Gastrocnemius medialis (tissue), 4 donors: ENCODE data around the gene ZNF804A. TPM values are rescaled to one million over a fixed set of nuclear protein-coding genes. Genes with fewer than 3 reads are reported as not detected.
"Not testable (repeated sequence)": the region's sequence is repeated elsewhere in the genome, so short reads cannot be mapped to it uniquely, and the experiment has no call there.

Experiments used
- ATAC-seq, 2 donors: fragments of 150-250 bp; one replicate each; pipeline ENCODE4 v1.9.1; 2016
- DNase-seq, 2 donors: peaks; one replicate each; pipeline ENCODE4 v3.0.0-alpha.2; 2019
- H3K27ac ChIP-seq, 4 donors: fragments of 200-600 bp; sonication (generic); 1 replicate in 1 of 4; 2 replicates in 3 of 4; pipeline ENCODE4 v1.5.1; 2016 to 2018; ENCODE audit warnings: mild to moderate bottlenecking in 2 of 4, moderate library complexity in 1 of 4
- H3K27me3 ChIP-seq, 3 donors: fragments of 200-600 bp; sonication (generic) in 2 of 3; 1 replicate in 1 of 3; 2 replicates in 2 of 3; pipeline versions ENCODE4 v1.5.1 to v1.6.0; 2016 to 2019; ENCODE audit warnings: mild to moderate bottlenecking in 1 of 3, moderate library complexity in 1 of 3
- H3K36me3 ChIP-seq, 2 donors: fragments of 200-600 bp; sonication (generic) in 1 of 2; one replicate each; pipeline ENCODE4 v1.5.1; 2017 to 2018
- H3K4me1 ChIP-seq, 2 donors: fragments of 200-600 bp; sonication (generic) in 1 of 2; one replicate each; pipeline ENCODE4 v1.5.1; 2016 to 2017; ENCODE audit warnings: mild to moderate bottlenecking in 2 of 2
- H3K4me3 ChIP-seq, 4 donors: fragments of 200-600 bp; sonication (generic) in 3 of 4; 1 replicate in 1 of 4; 2 replicates in 3 of 4; pipeline ENCODE4 v1.5.1; 2016 to 2019; ENCODE audit warnings: mild to moderate bottlenecking in 2 of 4
- H3K9me3 ChIP-seq, 3 donors: fragments of 200-600 bp; sonication (generic) in 2 of 3; 1 replicate in 1 of 3; 2 replicates in 2 of 3; pipeline ENCODE4 v1.5.1; 2016 to 2019
- POLR2A ChIP-seq, 2 donors: fragments of 450-650 bp; IDR thresholded peaks; one replicate each; pipeline ENCODE4 v1.6.1; 2017; ENCODE audit warnings: antibody characterized with exemption in 2 of 2, mild to moderate bottlenecking in 2 of 2, moderate library complexity in 2 of 2
- in situ Hi-C, 4 donors: fragments of 200-750 bp; cut with MboI; loops; one replicate each; pipeline versions ENCODE4 v1.15.0 to v1.8.0; 2017; ENCODE audit warnings: low sequenced_read_pairs in 4 of 4
- intact Hi-C: fragments of 100-400 bp; cut with DNase I; formaldehyde crosslinking; loops from one replicate; pipeline ENCODE4 v1.15.1; 2023; ENCODE audit warnings: low total_unique reads
- total RNA-seq, 4 donors: library from RNA; depleted of rRNA; stranded (reverse); fragments of >200 nt; gene quantifications; one replicate each; pipeline versions ENCODE4 v1.1.0 to v1.2.3, GENCODE V29; 2016
- TF ChIP-seq, protein P1 (sequence below), 5 experiments: fragments of 450-650 bp in 3 of 5; fragments of 200-600 bp in 2 of 5; sonication (generic) in 2 of 5; IDR thresholded peaks in 4 of 5; conservative IDR thresholded peaks in 1 of 5; 1 replicate in 4 of 5; 2 replicates in 1 of 5; pipeline ENCODE4 v1.5.1; 2016 to 2019; ENCODE audit warnings: antibody characterized with exemption in 5 of 5, mild to moderate bottlenecking in 3 of 5, moderate library complexity in 3 of 5

ZNF804A gene
- total RNA-seq, 4 donors from 2014 or later, result not detected

DNA sequence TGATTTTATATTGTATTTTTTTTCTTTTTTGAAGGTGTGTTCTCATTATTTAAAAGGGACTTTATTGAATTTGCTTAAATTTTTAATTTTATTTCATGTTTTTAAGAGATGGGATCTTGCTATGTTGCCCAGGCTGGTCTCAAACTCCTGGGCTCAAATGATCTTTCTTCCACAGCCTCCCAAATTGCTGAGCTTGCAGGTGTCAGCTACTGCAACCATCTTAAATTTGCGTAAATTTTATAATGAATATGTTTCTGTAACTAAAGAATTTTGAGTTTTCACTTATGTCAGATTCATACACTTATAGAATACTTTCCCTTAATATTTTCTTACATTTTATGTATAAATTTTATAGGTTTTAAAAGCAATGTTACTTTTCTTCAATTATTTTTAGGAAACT, 157.8 kb downstream of the ZNF804A start:
- Histone ChIP-seq H3K27ac (no peak overlapping the region), H3K9me3 (no peaks in the 10 kb centered on the region), H3K4me3 (no peak overlapping the region), H3K4me1 (no peaks in the 10 kb centered on the region), H3K36me3 (no peaks in the 10 kb centered on the region), H3K27me3 (no peaks in the 10 kb centered on the region)
- DNase-seq, result no peak
- ATAC-seq, result no peak
- in situ Hi-C loops (no loop called here), intact Hi-C loops (no loop called here)
- no peak for TF ChIP-seq POLR2A (IDR thresholded peaks at IDR 0.05)
- TF ChIP-seq, protein P1, sequence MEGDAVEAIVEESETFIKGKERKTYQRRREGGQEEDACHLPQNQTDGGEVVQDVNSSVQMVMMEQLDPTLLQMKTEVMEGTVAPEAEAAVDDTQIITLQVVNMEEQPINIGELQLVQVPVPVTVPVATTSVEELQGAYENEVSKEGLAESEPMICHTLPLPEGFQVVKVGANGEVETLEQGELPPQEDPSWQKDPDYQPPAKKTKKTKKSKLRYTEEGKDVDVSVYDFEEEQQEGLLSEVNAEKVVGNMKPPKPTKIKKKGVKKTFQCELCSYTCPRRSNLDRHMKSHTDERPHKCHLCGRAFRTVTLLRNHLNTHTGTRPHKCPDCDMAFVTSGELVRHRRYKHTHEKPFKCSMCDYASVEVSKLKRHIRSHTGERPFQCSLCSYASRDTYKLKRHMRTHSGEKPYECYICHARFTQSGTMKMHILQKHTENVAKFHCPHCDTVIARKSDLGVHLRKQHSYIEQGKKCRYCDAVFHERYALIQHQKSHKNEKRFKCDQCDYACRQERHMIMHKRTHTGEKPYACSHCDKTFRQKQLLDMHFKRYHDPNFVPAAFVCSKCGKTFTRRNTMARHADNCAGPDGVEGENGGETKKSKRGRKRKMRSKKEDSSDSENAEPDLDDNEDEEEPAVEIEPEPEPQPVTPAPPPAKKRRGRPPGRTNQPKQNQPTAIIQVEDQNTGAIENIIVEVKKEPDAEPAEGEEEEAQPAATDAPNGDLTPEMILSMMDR (IDR thresholded peaks at IDR 0.05 in 4 of 5, conservative IDR thresholded peaks at IDR 0.05 in 1 of 5), result no peak

DNA sequence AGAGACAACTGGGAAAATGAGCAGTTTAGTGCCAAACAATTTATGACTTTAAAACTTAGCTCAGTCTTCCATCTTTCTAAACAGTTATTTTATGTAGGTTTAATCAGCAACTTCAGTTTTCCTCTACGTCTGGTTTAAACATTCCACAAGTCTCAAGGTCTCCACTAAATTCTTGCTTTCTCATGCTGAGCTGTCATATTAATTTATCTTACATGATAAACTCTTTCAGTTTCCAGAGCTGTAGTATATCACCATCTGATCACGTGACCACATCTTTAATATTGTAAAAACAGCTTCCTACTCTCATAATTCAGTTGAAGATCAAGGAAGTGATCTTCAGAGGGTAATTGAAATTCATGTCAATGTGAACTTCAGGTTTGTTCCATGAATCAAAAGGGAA, 158.6 kb downstream of the ZNF804A start:
- Histone ChIP-seq H3K36me3 (no peaks in the 10 kb centered on the region), H3K4me3 (no peak overlapping the region), H3K9me3 (no peaks in the 10 kb centered on the region), H3K4me1 (no peaks in the 10 kb centered on the region), H3K27me3 (no peaks in the 10 kb centered on the region), H3K27ac (no peak overlapping the region)
- no peak for DNase-seq
- in situ Hi-C loops (no loop called here), intact Hi-C loops (no loop called here)
- ATAC-seq, result no peak
- TF ChIP-seq, protein P1 (IDR thresholded peaks at IDR 0.05 in 4 of 5, conservative IDR thresholded peaks at IDR 0.05 in 1 of 5), result no peak
- TF ChIP-seq POLR2A (IDR thresholded peaks at IDR 0.05), result no peak

DNA sequence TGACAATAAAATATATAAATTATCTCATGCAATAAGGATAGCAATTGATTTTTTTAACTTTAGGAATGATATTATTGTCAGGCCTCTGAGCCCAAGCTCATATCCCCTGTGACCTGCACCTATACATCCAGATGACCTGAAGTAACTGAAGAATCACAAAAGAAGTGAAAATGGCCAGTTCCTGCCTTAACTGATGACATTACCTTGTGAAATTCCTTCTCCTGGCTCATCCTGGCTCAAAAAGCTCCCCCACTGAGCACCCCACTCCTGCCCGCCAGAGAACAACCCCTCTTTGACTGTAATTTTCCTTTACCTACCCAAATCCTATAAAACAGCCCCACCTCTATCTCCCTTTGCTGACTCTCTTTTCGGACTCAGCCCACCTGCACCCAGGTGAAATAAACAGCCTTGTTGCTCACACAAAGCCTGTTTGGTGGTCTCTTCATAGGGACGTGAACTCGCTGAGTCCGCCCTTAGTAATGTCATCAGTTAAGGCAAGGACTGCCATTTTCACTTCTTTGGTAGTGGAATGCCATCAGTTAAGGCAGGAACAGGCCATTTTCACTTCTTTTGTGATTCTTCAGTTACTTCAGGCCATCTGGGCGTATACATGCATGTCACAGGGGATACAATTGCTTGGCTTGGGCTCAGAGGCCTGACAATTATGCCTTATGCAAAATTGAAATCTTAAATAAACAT, 161.4 kb downstream of the ZNF804A start:
- in situ Hi-C loops, H3K4me1 ChIP-seq, H3K36me3 ChIP-seq, H3K9me3 ChIP-seq, H3K27ac ChIP-seq, H3K27me3 ChIP-seq, DNase-seq, intact Hi-C loops, ATAC-seq, H3K4me3 ChIP-seq: not testable (repeated sequence)

DNA sequence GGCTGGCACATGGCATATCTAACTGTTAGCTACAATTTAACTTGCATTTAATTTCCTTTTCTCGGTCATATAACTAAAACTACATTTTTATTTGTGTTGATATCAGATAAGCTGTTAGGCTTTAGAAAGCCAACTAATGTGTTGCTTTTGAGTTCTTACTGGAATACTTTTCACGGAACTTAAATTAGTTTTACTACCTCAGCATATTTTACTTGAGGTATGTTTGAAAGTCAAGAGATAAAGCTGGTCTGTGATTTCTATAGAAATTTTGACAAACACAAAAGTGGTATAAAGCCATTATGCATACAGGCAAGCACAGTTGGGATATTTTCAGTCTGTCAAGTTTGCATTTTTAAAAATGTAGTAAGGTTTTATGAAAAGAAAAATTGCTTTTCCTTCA, 162.6 kb downstream of the ZNF804A start:
- Histone ChIP-seq H3K36me3 (no peaks in the 10 kb centered on the region), H3K4me1 (no peaks in the 10 kb centered on the region), H3K27me3 (no peaks in the 10 kb centered on the region), H3K9me3 (no peaks in the 10 kb centered on the region), H3K27ac (no peak overlapping the region), H3K4me3 (no peak overlapping the region)
- TF ChIP-seq, protein P1 (IDR thresholded peaks at IDR 0.05 in 4 of 5, conservative IDR thresholded peaks at IDR 0.05 in 1 of 5), result no peak
- TF ChIP-seq POLR2A (IDR thresholded peaks at IDR 0.05), result no peak
- intact Hi-C loops, result no loop called here
- in situ Hi-C loops, result no loop called here
- ATAC-seq (no peak), DNase-seq (no peak)

DNA sequence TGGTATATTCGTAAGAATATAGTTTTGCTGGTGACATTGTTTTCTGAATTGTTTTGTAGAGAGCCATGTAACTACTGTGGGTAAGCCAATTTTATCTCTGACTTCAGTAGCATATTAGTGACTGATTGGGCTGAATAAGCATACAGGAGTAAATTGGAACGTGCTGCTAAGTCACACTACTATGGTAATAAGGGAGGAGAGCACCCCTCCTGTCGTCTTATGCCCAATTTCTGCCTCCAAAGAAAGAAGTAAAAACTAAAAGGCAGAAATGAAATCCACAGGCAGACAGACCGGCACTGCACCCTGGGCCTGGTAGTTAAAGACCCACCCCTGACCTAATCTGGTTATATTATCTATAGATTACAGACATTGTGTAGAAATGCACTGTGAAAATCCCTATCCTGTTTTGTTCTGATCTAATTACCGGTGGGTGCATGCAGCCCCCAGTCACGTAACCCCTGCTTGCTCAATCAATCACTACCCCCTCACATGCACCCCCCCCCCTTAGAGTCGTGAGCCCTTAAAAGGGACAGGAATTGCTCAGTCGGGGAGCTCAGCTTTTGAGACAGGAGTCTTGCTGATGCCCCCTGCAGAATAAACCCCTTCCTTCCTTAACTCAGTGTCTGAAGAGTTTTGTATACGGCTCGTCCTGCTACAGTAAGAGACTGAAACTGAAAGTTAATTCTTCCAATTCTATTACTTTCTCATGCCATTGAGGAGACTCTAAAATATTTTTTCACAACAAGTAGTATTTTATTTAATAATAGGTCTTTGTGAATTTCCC, 167.0 kb downstream of the ZNF804A start:
- TF ChIP-seq, protein P1 (IDR thresholded peaks at IDR 0.05 in 4 of 5, conservative IDR thresholded peaks at IDR 0.05 in 1 of 5), result no peak
- TF ChIP-seq POLR2A (IDR thresholded peaks at IDR 0.05), result no peak
- Histone ChIP-seq H3K4me1 (no peaks in the 10 kb centered on the region), H3K4me3 (no peak overlapping the region), H3K9me3 (no peaks in the 10 kb centered on the region), H3K36me3 (no peaks in the 10 kb centered on the region), H3K27me3 (no peaks in the 10 kb centered on the region), H3K27ac (no peak overlapping the region)
- in situ Hi-C loops (no loop called here), intact Hi-C loops (no loop called here)
- ATAC-seq, result no peak
- DNase-seq, result no peak
